HepG2 (cell line): ENCODE results near the gene BLOC1S4. TPM values are rescaled to one million over a fixed set of nuclear protein-coding genes. Genes with fewer than 3 reads are reported as not detected.
A peak's percentile ranks its signal among the peaks of the same experiment; 100 is the strongest.

ENCODE experiments used
- CCDC6 ChIP-seq: sonication (generic); formaldehyde crosslinking; IDR thresholded peaks from 2 replicates; pipeline ENCODE4 v1.8.1; 2022; ENCODE audit warnings: mild to moderate bottlenecking, missing genetic modification reagents, moderate library complexity
- CSRNP2 ChIP-seq: sonication (generic); formaldehyde crosslinking; conservative IDR thresholded peaks from 2 replicates; pipeline ENCODE4 v1.8.0; 2022; ENCODE audit warnings: low read depth, missing genetic modification reagents
- DPF2 ChIP-seq: sonication (generic); formaldehyde crosslinking; IDR thresholded peaks from 2 replicates; pipeline ENCODE4 v1.4.0; 2020; ENCODE audit warnings: mild to moderate bottlenecking, low read depth, missing genetic modification reagents, borderline replicate concordance
- LCORL ChIP-seq, 2 experiments: fragments of 450-650 bp in 1 of 2; sonication (generic) in 1 of 2; formaldehyde crosslinking in 1 of 2; IDR thresholded peaks; 2 replicates each; pipeline versions ENCODE4 v1.5.0 to v1.6.1; 2017 to 2020; ENCODE audit warnings: antibody characterized with exemption in 1 of 2, missing genetic modification reagents in 1 of 2
- MLX ChIP-seq: IDR thresholded peaks from 2 replicates; pipeline ENCODE4 v1.6.1; 2016
- PLSCR1 ChIP-seq: sonication (generic); formaldehyde crosslinking; IDR thresholded peaks from 2 replicates; pipeline ENCODE4 v1.5.0; 2020; ENCODE audit warnings: missing genetic modification reagents, mild to moderate bottlenecking, borderline replicate concordance
- YY1 ChIP-seq: IDR thresholded peaks from 2 replicates; pipeline ENCODE4 v1.6.1; 2011; ENCODE audit warnings: low read length, low read depth, moderate library complexity, mild to moderate bottlenecking; ENCODE audit not compliant: insufficient read depth, insufficient replicate concordance
- ZNF12 ChIP-seq: sonication (generic); formaldehyde crosslinking; IDR thresholded peaks from 2 replicates; pipeline ENCODE4 v1.5.0; 2020; ENCODE audit warnings: missing genetic modification reagents
- ZNF776 ChIP-seq: sonication (generic); formaldehyde crosslinking; IDR thresholded peaks from 2 replicates; pipeline ENCODE4 v1.4.0; 2020; ENCODE audit warnings: mild to moderate bottlenecking, missing genetic modification reagents
- ZNF878 ChIP-seq: sonication (generic); formaldehyde crosslinking; IDR thresholded peaks from 2 replicates; pipeline ENCODE4 v1.8.1; 2023; ENCODE audit warnings: mild to moderate bottlenecking, missing genetic modification reagents, moderate library complexity
- polyA plus RNA-seq, 8 experiments: library from polyadenylated mRNA; depleted of rRNA in 3 of 8; stranded (reverse) in 7 of 8; unstranded in 1 of 8; fragments of >200 nt; fragmentation: Illumina TruSeq in 4 of 8; extraction: Trizol in 4 of 8; gene quantifications; 2 replicates each; pipeline versions ENCODE4 v1.2.1 to v1.2.3, GENCODE V29; 2011 to 2016; ENCODE audit warnings: low read depth in 4 of 8, missing spikeins in 1 of 8, mixed read lengths in 1 of 8; ENCODE audit not compliant: insufficient read depth in 1 of 8
- total RNA-seq, 5 experiments: library from RNA; depleted of rRNA; stranded (reverse); fragments of >200 nt; fragmentation: Illumina TruSeq; extraction: Trizol; gene quantifications; 2 replicates each; pipeline ENCODE4 v1.2.3, GENCODE V29; 2016; ENCODE audit warnings: low read depth in 1 of 5
- TF ChIP-seq, protein P1 (sequence below): sonication (generic); formaldehyde crosslinking; IDR thresholded peaks from 2 replicates; pipeline ENCODE4 v1.5.0; 2020; ENCODE audit warnings: mild to moderate bottlenecking, missing genetic modification reagents, borderline replicate concordance
- TF ChIP-seq, protein P2 (sequence below): sonication (generic); formaldehyde crosslinking; conservative IDR thresholded peaks from 2 replicates; pipeline ENCODE4 v1.4.0; 2020; ENCODE audit warnings: missing genetic modification reagents

The BLOC1S4 gene
- total and polyA plus RNA-seq, 2 of the 13 experiments (the other 11 are each of a cell fraction or from before 2014, with no cell fraction given): 15.5 to 20.9 TPM

DNA sequence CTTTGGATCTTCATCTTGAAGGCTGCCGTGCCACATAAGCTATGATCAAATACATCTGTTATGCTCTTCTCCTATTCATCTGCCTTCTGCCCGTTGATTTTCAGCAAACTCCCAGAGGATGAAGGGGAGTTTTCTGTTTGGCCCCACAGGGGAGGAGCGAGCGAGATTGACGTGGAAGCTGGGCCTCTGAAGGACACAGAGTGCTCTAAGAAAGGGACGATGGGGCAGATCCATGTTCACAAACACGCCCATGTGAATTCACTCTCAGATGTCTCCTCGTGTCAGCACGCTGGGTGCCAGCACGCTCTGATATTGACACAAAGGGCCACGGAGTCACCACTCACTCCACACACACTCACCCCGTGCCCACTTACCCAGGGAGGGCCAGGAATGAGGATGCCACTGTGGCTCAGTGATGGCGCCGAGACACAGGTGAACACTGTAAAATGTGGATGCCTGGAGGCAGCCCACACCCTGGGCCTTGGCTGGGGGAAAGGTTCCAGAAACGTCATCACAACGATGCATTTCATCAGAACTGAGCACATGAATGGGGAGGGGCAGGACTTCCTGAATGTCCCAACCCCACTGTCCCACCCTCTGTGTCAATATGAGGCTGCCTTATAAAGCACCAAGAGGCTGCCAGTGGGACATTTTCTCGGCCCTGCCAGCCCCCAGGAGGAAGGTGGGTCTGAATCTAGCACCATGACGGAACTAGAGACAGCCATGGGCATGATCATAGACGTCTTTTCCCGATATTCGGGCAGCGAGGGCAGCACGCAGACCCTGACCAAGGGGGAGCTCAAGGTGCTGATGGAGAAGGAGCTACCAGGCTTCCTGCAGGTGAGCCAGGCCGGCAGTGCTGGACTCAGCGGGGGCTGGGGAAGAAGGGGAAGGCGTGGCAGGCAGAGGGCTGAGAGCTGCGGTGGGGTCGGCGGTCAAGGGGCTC is 22.5 kb upstream of the BLOC1S4 start, which contains the start of gene S100P (continued):
- TF ChIP-seq YY1: peak; percentile 25
- TF ChIP-seq ZNF12 (CRISPR knock-in tag): no peak
- TF ChIP-seq ZNF776 (CRISPR knock-in tag): peak; percentile 93
- TF ChIP-seq PLSCR1: no peak
- TF ChIP-seq LCORL (IDR thresholded peaks at IDR 0.05): no peak
- peak; percentile 78 for TF ChIP-seq LCORL (CRISPR knock-in tag; IDR thresholded peaks at IDR 0.05)
- TF ChIP-seq, protein P1, sequence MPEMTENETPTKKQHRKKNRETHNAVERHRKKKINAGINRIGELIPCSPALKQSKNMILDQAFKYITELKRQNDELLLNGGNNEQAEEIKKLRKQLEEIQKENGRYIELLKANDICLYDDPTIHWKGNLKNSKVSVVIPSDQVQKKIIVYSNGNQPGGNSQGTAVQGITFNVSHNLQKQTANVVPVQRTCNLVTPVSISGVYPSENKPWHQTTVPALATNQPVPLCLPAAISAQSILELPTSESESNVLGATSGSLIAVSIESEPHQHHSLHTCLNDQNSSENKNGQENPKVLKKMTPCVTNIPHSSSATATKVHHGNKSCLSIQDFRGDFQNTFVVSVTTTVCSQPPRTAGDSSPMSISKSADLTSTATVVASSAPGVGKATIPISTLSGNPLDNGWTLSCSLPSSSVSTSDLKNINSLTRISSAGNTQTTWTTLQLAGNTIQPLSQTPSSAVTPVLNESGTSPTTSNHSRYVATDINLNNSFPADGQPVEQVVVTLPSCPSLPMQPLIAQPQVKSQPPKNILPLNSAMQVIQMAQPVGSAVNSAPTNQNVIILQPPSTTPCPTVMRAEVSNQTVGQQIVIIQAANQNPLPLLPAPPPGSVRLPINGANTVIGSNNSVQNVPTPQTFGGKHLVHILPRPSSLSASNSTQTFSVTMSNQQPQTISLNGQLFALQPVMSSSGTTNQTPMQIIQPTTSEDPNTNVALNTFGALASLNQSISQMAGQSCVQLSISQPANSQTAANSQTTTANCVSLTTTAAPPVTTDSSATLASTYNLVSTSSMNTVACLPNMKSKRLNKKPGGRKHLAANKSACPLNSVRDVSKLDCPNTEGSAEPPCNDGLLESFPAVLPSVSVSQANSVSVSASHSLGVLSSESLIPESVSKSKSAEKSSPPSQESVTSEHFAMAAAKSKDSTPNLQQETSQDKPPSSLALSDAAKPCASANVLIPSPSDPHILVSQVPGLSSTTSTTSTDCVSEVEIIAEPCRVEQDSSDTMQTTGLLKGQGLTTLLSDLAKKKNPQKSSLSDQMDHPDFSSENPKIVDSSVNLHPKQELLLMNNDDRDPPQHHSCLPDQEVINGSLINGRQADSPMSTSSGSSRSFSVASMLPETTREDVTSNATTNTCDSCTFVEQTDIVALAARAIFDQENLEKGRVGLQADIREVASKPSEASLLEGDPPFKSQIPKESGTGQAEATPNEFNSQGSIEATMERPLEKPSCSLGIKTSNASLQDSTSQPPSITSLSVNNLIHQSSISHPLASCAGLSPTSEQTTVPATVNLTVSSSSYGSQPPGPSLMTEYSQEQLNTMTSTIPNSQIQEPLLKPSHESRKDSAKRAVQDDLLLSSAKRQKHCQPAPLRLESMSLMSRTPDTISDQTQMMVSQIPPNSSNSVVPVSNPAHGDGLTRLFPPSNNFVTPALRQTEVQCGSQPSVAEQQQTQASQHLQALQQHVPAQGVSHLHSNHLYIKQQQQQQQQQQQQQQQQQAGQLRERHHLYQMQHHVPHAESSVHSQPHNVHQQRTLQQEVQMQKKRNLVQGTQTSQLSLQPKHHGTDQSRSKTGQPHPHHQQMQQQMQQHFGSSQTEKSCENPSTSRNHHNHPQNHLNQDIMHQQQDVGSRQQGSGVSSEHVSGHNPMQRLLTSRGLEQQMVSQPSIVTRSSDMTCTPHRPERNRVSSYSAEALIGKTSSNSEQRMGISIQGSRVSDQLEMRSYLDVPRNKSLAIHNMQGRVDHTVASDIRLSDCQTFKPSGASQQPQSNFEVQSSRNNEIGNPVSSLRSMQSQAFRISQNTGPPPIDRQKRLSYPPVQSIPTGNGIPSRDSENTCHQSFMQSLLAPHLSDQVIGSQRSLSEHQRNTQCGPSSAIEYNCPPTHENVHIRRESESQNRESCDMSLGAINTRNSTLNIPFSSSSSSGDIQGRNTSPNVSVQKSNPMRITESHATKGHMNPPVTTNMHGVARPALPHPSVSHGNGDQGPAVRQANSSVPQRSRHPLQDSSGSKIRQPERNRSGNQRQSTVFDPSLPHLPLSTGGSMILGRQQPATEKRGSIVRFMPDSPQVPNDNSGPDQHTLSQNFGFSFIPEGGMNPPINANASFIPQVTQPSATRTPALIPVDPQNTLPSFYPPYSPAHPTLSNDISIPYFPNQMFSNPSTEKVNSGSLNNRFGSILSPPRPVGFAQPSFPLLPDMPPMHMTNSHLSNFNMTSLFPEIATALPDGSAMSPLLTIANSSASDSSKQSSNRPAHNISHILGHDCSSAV (CRISPR knock-in tag): 0 out of 2 replicates have a peak, but pooled peaks have one; percentile 76
- TF ChIP-seq CCDC6 (CRISPR knock-in tag): peak; percentile 89; the same call in 1 of the 2 replicates
- no peak for TF ChIP-seq CSRNP2 (CRISPR knock-in tag)
- TF ChIP-seq DPF2: 0 out of 2 replicates have a peak, but pooled peaks have one; percentile 45
- TF ChIP-seq MLX (CRISPR knock-in tag): no peak
- TF ChIP-seq ZNF878 (CRISPR knock-in tag): no peak
- TF ChIP-seq, protein P2, sequence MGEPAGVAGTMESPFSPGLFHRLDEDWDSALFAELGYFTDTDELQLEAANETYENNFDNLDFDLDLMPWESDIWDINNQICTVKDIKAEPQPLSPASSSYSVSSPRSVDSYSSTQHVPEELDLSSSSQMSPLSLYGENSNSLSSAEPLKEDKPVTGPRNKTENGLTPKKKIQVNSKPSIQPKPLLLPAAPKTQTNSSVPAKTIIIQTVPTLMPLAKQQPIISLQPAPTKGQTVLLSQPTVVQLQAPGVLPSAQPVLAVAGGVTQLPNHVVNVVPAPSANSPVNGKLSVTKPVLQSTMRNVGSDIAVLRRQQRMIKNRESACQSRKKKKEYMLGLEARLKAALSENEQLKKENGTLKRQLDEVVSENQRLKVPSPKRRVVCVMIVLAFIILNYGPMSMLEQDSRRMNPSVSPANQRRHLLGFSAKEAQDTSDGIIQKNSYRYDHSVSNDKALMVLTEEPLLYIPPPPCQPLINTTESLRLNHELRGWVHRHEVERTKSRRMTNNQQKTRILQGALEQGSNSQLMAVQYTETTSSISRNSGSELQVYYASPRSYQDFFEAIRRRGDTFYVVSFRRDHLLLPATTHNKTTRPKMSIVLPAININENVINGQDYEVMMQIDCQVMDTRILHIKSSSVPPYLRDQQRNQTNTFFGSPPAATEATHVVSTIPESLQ (CRISPR knock-in tag): no peak
